ENCODE data around the gene MEPCE.

The MEPCE gene

GRCh38 chr7:100423315-100423714 lies 6.3 kb upstream of the MEPCE start:
- DNase-seq: no peak
- TF ChIP-seq POLR2A (IDR thresholded peaks at IDR 0.05; ENCODE audit: low read length): no peak
- TF ChIP-seq GATA1 (IDR thresholded peaks at IDR 0.05; ENCODE audit: low read depth, low read length): no peak

- TF ChIP-seq POLR2A (IDR thresholded peaks at IDR 0.05; ENCODE audit: low read length): no peak
- TF ChIP-seq GATA1 (IDR thresholded peaks at IDR 0.05; ENCODE audit: low read depth, low read length): no peak
- DNase-seq: no peak
These were observed 4.3 kb upstream of the MEPCE start for GRCh38 chr7:100425347-100425746.

- no peak for TF ChIP-seq GATA1 (IDR thresholded peaks at IDR 0.05; ENCODE audit: low read depth, low read length)
- no peak for TF ChIP-seq POLR2A (IDR thresholded peaks at IDR 0.05; ENCODE audit: low read length)
- DNase-seq: no peak
These were observed 3.1 kb upstream of the MEPCE start for GRCh38 chr7:100426516-100426915.

- TF ChIP-seq POLR2A (IDR thresholded peaks at IDR 0.05; ENCODE audit: low read length) (no peak), GATA1 (IDR thresholded peaks at IDR 0.05; ENCODE audit: low read depth, low read length) (no peak)
- DNase-seq: no peak
These were observed 1.9 kb upstream of the MEPCE start for GRCh38 chr7:100427762-100428198.

GRCh38 chr7:100428199-100428966 lies 1.2 kb upstream of the MEPCE start, which contains the start of gene ZCWPW1:
TSS of gene ZCWPW1 (minus strand) at chr7:100428703. CDS start at chr7:100420649, 8,054 bp downstream.
- no peak for TF ChIP-seq GATA1 (IDR thresholded peaks at IDR 0.05; ENCODE audit: low read depth, low read length)
- peak; percentile 100 for TF ChIP-seq POLR2A (IDR thresholded peaks at IDR 0.05; ENCODE audit: low read length)
- DNase-seq: peak; percentile 98

- TF ChIP-seq POLR2A (IDR thresholded peaks at IDR 0.05; ENCODE audit: low read length) (peak; percentile 89), GATA1 (IDR thresholded peaks at IDR 0.05; ENCODE audit: low read depth, low read length) (no peak)
- peak; percentile 100 for DNase-seq
These were observed 529 bp upstream of the MEPCE start for GRCh38 chr7:100428967-100429636.

GRCh38 chr7:100430493-100431285 lies 1.1 kb downstream of the MEPCE start:
- DNase-seq: peak; percentile 79
- TF ChIP-seq GATA1 (IDR thresholded peaks at IDR 0.05; ENCODE audit: low read depth, low read length): no peak
- TF ChIP-seq POLR2A (IDR thresholded peaks at IDR 0.05; ENCODE audit: low read length): no peak

GRCh38 chr7:100431286-100431735 lies 1.7 kb downstream of the MEPCE start:
- no peak for DNase-seq
- TF ChIP-seq POLR2A (IDR thresholded peaks at IDR 0.05; ENCODE audit: low read length): no peak
- TF ChIP-seq GATA1 (IDR thresholded peaks at IDR 0.05; ENCODE audit: low read depth, low read length): no peak

GRCh38 chr7:100432053-100432452 lies 2.4 kb downstream of the MEPCE start:
- DNase-seq: no peak
- TF ChIP-seq POLR2A (IDR thresholded peaks at IDR 0.05; ENCODE audit: low read length) (peak; percentile 38), GATA1 (IDR thresholded peaks at IDR 0.05; ENCODE audit: low read depth, low read length) (no peak)

- no peak for DNase-seq
- no peak for TF ChIP-seq POLR2A (IDR thresholded peaks at IDR 0.05; ENCODE audit: low read length)
- TF ChIP-seq GATA1 (IDR thresholded peaks at IDR 0.05; ENCODE audit: low read depth, low read length): no peak
These were observed 3.1 kb downstream of the MEPCE start for GRCh38 chr7:100432621-100433275.

GRCh38 chr7:100433276-100433591 lies 3.6 kb downstream of the MEPCE start:
- DNase-seq: no peak
- no peak for TF ChIP-seq GATA1 (IDR thresholded peaks at IDR 0.05; ENCODE audit: low read depth, low read length)
- no peak for TF ChIP-seq POLR2A (IDR thresholded peaks at IDR 0.05; ENCODE audit: low read length)

- TF ChIP-seq POLR2A (IDR thresholded peaks at IDR 0.05; ENCODE audit: low read length) (no peak), GATA1 (IDR thresholded peaks at IDR 0.05; ENCODE audit: low read depth, low read length) (no peak)
- no peak for DNase-seq
These were observed 4.1 kb downstream of the MEPCE start for GRCh38 chr7:100433592-100434296.
